G401 (cell line): ENCODE measurements around the gene ATP1A2. TPM values are rescaled to one million over a fixed set of nuclear protein-coding genes. Genes with fewer than 3 reads are reported as not detected.

ENCODE experiments used
- DNase-seq: peaks from one replicate; pipeline ENCODE4 v3.0.0-alpha.2; 2015; ENCODE audit warnings: low spot score
- in situ Hi-C: cut with HindIII; loops from 2 replicates; pipeline ENCODE4 v1.10.0; 2016; ENCODE audit warnings: low sequenced_read_pairs, mixed read lengths
- total RNA-seq: library from RNA; depleted of rRNA; stranded (reverse); fragments of >200 nt; shearing (Covaris generic); gene quantifications from 2 replicates; pipeline ENCODE4 v1.2.3, GENCODE V29; 2014; rRNA removed

Gene ATP1A2
- not detected in 2 replicates for total RNA-seq

GRCh38 chr1:160115545-160116282 lies at the start of gene ATP1A2:
TSS of gene ATP1A2 (plus strand) at chr1:160115759. CDS start at chr1:160115862, 103 bp downstream.
- DNase-seq: no peak
- in situ Hi-C loops: no loop called here

DNA sequence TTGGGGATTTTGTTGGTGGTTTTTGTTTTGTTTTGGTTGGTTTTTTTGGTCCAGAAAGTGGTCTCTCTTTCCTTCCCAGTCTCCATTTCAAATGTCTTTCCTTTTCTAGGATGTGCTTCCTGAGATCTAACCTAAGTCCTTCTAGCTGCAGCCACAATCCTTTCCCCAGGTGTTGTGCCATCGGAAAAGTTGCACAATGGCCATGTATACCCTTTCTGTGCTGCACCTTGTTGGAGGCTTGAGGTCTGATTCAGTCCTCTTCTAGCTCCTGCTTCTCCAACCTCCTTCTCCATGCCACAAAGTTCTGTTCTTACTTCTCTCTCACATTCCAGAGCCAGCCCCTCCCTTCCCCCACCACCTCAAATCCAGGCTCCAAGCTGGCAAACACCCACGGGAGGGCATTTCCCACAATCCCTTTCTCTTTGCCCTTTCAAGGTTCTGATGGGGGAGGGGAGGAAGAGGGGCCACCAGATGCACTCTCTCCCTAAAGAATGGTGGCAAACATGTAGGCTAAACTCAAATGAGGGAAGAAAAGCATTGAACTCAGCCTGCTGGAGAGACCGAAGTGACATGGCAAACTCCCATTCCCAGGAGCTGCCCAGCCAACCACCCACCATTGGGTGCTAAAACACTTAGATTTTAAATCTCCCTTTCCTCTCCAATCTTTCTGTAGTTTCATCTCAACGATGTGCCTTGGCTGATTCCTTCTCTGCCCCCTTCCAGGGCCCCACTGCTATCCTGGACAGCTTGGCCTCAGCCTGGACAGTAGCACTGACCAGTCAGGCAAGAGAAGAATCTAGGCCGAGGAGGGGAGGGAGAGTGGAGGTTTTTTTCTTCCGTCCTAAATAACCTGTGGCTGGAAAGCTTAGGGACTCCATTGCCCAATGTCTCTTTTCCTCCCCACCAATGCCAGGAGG lies 48.5 kb upstream of the ATP1A2 start:
- in situ Hi-C loops: no loop called here
- DNase-seq: no peak

- peak; percentile 38 for DNase-seq
- in situ Hi-C loops: no loop called here
Observed at GRCh38 chr1:160068225-160068624, 47.3 kb upstream of the ATP1A2 start.

DNA sequence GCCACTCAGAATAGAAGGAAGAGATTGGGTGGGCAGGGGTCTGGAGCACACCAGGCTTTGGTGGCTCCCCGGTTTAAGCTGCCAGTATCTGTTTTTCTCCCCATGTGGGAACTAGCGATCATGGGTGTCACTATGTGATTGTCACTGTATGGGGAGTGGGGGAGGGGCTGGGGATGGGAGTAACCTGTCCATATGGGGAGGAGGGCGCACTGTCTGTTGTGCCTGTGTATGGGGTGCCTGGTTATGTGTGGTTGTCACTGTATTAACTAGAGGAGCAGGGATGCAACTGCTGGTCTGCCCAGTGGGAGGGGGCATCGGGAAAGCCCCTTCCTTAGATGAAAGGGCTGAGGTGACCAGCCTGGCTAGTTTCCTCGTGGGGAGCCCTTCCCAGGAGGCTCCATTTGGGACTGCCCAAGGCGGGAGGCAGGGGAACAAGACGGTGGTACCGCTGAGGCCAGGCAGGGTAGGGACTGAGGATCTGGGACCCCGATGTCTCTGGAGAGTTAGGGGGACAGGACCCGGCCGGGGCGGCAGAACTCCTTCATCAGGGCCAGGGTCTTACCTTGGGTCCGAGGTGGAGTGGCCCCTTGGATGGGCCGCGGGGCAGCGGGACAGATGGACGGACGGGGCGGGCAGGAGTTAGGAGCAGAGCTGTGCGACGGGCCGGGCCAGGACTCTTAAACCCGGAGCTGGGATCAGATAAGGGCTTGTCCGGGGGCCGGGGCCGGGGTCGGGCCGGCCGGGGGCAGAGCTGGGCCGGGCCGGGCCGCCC lies 45.9 kb upstream of the ATP1A2 start, which contains the start of gene KCNJ10:
Gene KCNJ10 (minus strand): TSS at position 701 of the 772 bp plus-strand sequence. CDS start 27,628 bp downstream, outside the sequence.
- DNase-seq: no peak
- in situ Hi-C loops: no loop called here

DNA sequence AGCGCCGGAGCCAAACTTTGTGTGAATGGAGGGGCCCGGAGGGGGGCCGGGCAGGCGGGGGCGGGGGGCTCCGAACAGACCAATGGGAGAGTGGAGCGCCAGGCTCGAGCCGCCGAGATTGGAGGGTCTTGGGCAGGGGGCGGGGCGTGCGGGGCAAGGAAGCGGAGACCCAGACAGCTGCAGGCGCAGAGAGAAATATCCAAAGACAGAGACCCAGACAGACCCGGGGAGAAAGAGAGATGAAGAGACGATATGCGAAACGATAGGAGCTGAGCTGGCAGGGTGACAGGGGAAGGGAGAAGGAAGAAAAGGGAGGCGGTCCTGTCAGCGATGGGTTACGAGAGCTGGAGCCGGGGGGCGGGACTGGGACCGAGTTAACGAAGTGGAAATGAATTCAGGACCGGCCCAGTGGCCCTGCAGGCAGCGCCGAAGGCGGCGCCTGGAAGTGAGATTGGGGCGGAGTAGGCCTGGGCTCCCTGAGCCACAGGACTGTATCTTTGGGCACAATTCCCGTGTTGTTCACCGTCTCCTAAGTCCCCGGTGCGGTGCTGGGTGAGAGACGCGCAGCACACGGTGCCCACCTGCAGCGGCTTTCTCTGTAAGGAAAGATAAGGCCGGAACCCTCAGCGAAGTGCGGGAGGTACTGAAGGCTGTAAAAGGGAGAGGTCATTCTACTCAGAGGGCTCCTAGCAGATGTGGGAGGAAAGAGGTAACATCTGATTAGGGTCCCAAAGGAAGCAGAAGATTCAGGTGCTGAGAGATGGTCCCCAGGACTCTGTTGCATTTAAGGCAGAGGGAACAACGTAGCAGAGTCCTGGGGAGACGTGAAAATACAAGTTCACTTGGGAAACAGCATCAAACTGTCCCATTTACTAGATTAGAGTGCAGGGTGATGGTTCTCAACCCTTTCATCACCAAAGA lies 45.1 kb upstream of the ATP1A2 start:
- in situ Hi-C loops: no loop called here
- DNase-seq: peak; percentile 85

- in situ Hi-C loops: no loop called here
- DNase-seq: no peak
Observed at GRCh38 chr1:160071289-160071688, 44.3 kb upstream of the ATP1A2 start.

DNA sequence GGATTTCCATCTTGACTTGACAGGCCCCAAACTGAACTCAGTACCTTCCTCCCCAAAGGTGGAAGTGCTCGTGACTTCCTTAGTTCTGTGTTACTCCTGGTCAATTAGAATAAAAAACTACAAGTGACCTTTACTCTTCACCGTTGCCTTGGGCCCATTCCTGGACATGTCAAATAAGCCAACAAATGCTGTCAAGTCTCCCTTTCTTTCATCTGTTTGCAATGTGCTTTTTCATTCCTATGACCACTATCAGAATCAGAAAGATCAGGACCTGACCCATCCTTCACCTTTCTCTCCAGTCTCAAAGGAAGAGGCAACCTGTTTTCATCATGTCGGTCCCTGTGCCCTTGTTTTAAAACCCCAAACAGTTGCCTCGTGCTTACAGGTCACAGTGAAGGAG lies 40.7 kb upstream of the ATP1A2 start:
- in situ Hi-C loops: no loop called here
- DNase-seq: no peak

DNA sequence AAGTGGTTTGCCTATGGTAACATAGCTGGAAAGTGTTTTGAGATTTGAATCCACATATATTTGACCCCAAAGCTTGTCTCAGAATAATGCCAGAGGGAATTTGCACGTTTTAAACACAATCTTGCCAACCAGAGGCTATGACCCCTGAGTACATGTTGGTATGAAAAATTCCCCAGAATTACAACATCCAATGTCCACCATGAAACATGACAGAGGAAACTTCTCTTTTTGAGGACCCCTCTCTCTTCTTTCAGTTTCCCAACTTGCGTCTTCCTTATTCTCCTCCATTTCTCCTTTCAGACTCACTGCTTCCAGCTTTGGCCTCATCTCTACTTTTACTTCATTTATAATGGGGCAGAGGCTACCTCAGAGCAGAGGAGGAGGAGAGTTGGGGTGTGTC lies 39.7 kb upstream of the ATP1A2 start:
- in situ Hi-C loops: no loop called here

GRCh38 chr1:160076295-160076694 lies 39.3 kb upstream of the ATP1A2 start:
- DNase-seq: no peak
- in situ Hi-C loops: no loop called here

More for the DNA sequence above, 39.7 kb upstream of the ATP1A2 start:
- DNase-seq: no peak

DNA sequence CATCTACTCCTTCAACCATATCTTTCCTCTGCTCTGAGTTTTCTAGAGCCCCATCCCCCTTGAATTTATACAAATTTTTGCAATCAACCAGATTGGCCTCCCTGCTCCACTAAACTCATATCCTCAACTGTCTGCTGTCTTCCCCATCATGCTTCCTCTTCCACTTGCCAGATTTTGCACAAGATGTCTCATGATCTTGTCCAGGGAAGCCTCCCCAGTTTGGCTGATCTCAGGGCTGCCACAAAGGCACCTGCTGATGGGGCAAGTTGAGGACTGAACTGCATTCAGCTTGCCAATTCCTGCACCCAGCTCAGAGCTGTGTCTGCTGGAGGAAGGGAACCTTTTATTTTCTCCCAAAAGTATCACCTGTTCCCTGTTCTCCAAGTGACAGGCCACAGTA lies 38.1 kb upstream of the ATP1A2 start:
- in situ Hi-C loops: no loop called here
- no peak for DNase-seq

GRCh38 chr1:160078512-160079195 lies 36.9 kb upstream of the ATP1A2 start:
- no peak for DNase-seq
- in situ Hi-C loops: no loop called here

- in situ Hi-C loops: no loop called here
- DNase-seq: no peak
Observed at GRCh38 chr1:160079448-160079847, 36.1 kb upstream of the ATP1A2 start.

GRCh38 chr1:160080381-160081100 lies 35.0 kb upstream of the ATP1A2 start:
- DNase-seq: no peak
- in situ Hi-C loops: no loop called here

DNA sequence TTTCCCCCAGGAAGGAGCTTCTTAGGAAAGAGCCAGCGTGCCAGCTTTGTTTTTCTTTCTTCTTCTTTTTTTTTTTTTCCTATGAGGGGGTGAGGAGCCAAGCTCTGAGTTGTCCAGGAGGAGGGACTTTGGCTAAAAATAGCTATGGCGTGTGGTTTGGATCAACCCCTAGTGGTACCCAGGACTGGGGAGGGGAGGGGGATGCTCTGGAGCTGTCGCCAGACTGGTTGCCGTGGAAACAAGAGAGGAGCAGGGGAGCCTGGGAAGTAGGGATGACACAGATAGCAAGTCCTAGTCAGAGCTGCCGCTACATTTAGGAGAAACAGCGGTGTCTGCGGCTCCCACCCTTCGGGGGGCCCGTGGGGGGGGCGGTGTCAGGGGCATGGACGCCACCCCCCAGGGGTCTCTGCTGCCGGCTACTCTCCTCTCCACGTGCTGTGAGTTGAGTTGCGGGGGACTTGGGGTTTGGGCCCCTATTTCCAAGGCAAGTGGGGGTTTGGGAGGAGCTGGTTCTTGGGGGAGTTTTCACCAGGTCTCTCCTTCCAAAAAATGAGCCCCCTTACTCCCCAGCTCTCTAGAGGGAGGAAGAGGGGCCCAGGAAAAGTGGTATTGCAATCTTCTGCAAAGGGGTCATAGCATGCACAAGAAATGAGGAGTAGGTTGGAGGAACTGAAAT lies 34.2 kb upstream of the ATP1A2 start, which contains the start of gene KCNJ9:
Gene KCNJ9 (plus strand): TSS at position 278 of the 676 bp plus-strand sequence. CDS start 2,493 bp downstream, outside the sequence.
- DNase-seq: peak; percentile 100
- in situ Hi-C loops: no loop called here

- in situ Hi-C loops: no loop called here
- peak; percentile 80 for DNase-seq
Observed at GRCh38 chr1:160082487-160082886, 33.1 kb upstream of the ATP1A2 start.

- in situ Hi-C loops: no loop called here
- no peak for DNase-seq
Observed at GRCh38 chr1:160082926-160083325, 32.6 kb upstream of the ATP1A2 start.
